GM18526 (cell line): ENCODE data around the gene GBF1.

ENCODE experiments used
- POLR2A ChIP-seq: IDR thresholded peaks from 3 replicates; pipeline ENCODE4 v1.6.1; 2011; ENCODE audit not compliant: insufficient read length; ENCODE audit errors: extremely low read depth

The GBF1 gene

GRCh38 chr10:102399217-102400021 lies 154.1 kb downstream of the GBF1 start:
- TF ChIP-seq POLR2A = peak; percentile 53

DNA sequence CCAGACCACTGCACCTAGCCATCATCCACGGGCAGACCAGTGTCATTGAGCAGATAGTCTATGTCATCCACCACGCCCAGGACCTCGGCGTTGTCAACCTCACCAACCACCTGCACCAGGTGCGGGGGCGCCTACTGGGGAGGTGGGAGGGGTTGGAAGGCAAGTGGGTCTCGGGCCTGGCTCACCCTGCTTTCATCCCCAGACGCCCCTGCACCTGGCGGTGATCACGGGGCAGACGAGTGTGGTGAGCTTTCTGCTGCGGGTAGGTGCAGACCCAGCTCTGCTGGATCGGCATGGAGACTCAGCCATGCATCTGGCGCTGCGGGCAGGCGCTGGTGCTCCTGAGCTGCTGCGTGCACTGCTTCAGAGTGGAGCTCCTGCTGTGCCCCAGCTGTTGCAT lies 154.7 kb downstream of the GBF1 start:
- no peak for TF ChIP-seq POLR2A

DNA sequence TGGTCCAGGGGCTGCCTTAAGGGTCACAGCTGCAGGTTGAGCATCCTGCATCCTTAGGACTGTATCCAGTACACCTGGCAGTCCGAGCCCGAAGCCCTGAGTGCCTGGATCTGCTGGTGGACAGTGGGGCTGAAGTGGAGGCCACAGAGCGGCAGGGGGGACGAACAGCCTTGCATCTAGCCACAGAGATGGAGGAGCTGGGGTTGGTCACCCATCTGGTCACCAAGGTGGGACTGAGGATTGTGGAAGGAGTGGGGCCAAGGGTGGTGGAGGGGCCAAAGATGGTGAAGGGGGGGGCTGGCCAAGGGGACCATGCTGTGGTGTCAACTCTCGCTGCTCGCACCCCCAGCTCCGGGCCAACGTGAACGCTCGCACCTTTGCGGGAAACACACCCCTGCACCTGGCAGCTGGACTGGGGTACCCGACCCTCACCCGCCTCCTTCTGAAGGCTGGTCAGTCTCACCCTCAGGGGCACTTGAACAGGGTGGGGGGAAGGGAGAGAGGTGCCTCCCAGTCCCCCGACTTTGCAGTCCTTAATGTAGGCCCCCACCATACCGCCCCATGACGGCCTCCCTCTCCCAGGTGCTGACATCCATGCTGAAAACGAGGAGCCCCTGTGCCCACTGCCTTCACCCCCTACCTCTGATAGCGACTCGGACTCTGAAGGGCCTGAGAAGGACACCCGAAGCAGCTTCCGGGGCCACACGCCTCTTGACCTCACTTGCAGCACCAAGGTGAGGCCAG lies 155.4 kb downstream of the GBF1 start:
- no peak for TF ChIP-seq POLR2A

DNA sequence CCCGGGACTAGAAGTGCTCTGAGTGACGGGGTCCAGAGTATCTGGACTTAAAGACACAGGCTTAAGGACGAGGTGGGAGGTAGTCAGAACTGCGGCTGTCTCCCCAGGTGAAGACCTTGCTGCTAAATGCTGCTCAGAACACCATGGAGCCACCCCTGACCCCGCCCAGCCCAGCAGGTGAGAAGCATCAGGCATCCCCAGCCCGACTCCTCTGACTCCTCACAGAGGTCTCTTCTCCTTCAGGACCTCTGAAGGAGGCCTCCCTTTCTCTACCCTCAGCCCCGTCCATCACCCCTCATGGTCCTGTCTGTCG lies 156.0 kb downstream of the GBF1 start:
- TF ChIP-seq POLR2A = no peak

DNA sequence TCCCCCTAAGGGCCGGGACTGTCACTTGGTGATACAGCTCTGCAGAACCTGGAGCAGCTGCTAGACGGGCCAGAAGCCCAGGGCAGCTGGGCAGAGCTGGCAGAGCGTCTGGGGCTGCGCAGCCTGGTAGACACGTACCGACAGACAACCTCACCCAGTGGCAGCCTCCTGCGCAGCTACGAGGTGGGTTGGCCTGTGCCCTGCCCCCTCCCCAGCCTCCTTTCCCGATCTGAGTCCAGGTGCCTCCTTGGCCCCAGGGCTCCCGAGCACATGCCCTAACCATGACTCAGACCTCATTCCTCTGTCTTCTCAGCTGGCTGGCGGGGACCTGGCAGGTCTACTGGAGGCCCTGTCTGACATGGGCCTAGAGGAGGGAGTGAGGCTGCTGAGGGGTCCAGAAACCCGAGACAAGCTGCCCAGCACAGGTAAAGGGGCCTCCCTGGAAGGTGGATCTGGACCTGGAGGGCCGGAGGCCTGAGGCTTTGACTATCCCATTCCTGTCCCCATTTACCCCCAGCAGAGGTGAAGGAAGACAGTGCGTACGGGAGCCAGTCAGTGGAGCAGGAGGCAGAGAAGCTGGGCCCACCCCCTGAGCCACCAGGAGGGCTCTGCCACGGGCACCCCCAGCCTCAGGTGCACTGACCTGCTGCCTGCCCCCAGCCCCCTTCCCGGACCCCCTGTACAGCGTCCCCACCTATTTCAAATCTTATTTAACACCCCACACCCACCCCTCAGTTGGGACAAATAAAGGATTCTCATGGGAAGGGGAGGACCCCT lies 156.6 kb downstream of the GBF1 start:
- TF ChIP-seq POLR2A = no peak

GRCh38 chr10:102402512-102402896 lies 157.2 kb downstream of the GBF1 start:
- TF ChIP-seq POLR2A = no peak

DNA sequence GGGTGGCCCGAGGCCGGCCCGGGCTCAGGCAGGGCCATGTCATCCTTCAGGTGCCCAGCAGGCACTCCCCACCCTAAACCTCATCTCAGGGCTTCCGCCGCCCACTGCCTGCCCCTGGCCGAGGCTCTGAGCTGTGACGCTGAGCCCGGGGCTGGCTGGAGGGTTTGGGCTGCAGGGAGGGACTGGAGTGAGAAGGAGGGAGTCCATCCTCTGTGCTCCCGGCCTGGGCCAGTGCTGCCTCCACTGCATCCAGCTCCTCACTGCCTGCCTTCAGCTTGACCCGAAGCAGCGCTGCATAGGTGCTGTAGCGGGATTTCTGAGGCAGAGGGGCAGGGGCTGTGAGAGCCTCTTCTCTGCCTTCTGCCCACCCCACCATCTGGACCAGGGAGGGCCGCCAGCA lies 157.8 kb downstream of the GBF1 start:
- peak; percentile 4 for TF ChIP-seq POLR2A

DNA sequence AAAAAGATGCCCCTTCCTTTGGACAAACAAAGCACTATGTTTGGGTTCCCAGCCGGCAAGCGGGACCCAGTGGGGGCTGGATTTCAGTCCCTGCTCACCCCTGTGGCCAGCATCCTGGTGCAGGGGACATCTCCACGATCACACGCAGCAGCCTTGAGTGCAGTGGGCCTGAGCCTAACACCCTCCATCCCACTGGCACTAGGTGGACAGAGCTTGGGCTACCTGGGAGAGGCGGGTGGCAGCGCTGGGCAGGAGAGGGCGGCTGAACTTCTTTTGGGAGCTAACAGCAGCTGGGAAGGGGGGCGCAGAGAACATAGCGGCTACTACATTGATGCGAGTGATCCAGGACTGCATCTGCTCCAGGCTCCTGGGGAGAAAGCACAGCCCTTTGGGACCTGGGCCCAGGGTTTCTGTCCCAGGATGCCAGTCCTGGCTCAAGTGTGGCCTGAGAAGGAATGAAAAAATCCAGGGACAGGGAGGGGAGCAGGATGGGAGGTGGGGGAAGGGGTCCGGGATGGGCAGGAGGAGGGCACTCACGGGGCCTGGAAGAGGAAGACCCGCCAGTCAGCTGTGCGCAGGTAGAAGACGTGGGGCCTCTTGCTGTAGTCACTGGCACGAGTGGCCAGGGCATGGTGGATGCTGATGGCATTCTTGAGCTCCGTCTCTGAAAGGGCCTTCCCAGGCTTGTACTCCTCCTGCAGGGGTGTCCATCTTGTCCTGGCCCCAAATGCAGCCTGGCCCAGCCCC lies 159.2 kb downstream of the GBF1 start:
- peak; percentile 13 for TF ChIP-seq POLR2A

- peak; percentile 25 for TF ChIP-seq POLR2A
These were observed 159.8 kb downstream of the GBF1 start for GRCh38 chr10:102405108-102405571.

DNA sequence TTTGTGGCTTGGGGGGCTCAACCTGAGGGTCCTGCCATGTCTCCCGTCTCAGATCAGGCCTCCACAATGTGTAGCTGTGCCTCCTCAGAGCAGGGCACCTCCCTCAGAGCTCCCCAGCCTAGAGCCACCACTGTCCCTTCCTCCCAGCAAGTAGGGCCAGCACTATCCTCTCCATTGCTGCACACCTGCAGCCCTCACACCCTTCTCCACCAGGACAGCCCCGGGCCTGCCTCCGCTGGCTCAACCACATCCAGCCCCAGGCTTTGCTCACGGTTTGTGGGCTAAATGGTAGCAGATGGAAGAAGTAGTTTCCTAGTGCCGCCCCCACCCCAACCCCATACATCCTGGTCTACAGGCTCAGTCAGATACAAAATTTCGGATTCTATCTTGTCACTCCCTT lies 160.3 kb downstream of the GBF1 start:
- no peak for TF ChIP-seq POLR2A

DNA sequence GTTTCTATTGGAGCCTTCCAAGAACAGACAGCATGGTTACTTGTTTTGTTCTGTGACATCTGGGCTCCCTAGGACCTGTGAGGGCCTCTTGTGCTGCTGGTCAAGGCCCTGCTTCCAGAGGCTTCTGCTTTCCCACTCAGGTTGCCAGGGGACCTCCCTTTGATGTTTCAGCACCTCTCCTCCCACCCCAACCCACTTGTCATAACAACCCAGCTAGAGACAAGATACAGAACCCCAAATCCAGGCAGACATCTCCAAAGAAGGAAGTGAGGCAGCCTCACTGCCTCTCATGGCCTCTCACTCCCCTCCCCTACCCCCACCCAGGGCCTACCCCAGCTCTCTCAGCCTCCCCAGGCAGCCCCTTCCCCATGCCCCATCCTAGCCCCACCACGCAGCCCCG lies 161.5 kb downstream of the GBF1 start:
- TF ChIP-seq POLR2A = no peak

GRCh38 chr10:102407425-102408130 lies 162.2 kb downstream of the GBF1 start:
- TF ChIP-seq POLR2A = no peak

GRCh38 chr10:102408131-102408727 lies 162.9 kb downstream of the GBF1 start:
- no peak for TF ChIP-seq POLR2A
